Activated T-helper 1 cell treated with Interleukin-2 at 50 U/mL for 16 hours (primary cell): ENCODE measurements around the gene CROCC2.

Source experiments
- DNase-seq: peaks from one replicate; pipeline ENCODE4 v3.0.0-alpha.2; 2020; ENCODE audit warnings: low read depth

The CROCC2 gene

GRCh38 chr2:240921311-240921994 is 15.3 kb downstream of the CROCC2 start:
- no peak for DNase-seq

- DNase-seq, result no peak
These were observed 15.8 kb downstream of the CROCC2 start for GRCh38 chr2:240921995-240922244.

- no peak for DNase-seq
These were observed 16.3 kb downstream of the CROCC2 start for GRCh38 chr2:240922245-240922981.

GRCh38 chr2:240922982-240923537 is 16.9 kb downstream of the CROCC2 start:
- DNase-seq, result no peak

GRCh38 chr2:240925191-240925567 is 19.0 kb downstream of the CROCC2 start:
- DNase-seq, result no peak

GRCh38 chr2:240925568-240926515 is 19.7 kb downstream of the CROCC2 start:
- DNase-seq, result no peak

GRCh38 chr2:240926516-240927389 is 20.6 kb downstream of the CROCC2 start:
- no peak for DNase-seq

- DNase-seq, result no peak
These were observed 21.2 kb downstream of the CROCC2 start for GRCh38 chr2:240927390-240927781.

- no peak for DNase-seq
These were observed 22.6 kb downstream of the CROCC2 start for GRCh38 chr2:240928476-240929363.

- no peak for DNase-seq
These were observed 23.4 kb downstream of the CROCC2 start for GRCh38 chr2:240929364-240930095.

- DNase-seq, result no peak
These were observed 24.0 kb downstream of the CROCC2 start for GRCh38 chr2:240930096-240930630.

- no peak for DNase-seq
These were observed 24.6 kb downstream of the CROCC2 start for GRCh38 chr2:240930631-240931318.

- DNase-seq, result no peak
These were observed 25.3 kb downstream of the CROCC2 start for GRCh38 chr2:240931319-240931949.

- DNase-seq, result no peak
These were observed 26.0 kb downstream of the CROCC2 start for GRCh38 chr2:240932001-240932723.

- no peak for DNase-seq
These were observed 26.6 kb downstream of the CROCC2 start for GRCh38 chr2:240932724-240933047.

- DNase-seq, result no peak
These were observed 27.2 kb downstream of the CROCC2 start for GRCh38 chr2:240933048-240933965.
